GM13976 (cell line): ENCODE results near the gene LFNG.

Experiments used
- DNase-seq: peaks from one replicate; pipeline ENCODE4 v3.0.0; 2012; ENCODE audit warnings: low spot score
- CTCF ChIP-seq: IDR thresholded peaks from 2 replicates; pipeline ENCODE4 v1.5.1; 2012; ENCODE audit warnings: borderline replicate concordance, mild to moderate bottlenecking; ENCODE audit not compliant: insufficient read depth; ENCODE audit errors: extremely low read depth, missing control alignments, control extremely low read depth
- in situ Hi-C: fragments of 300-500 bp; cut with MboI; formaldehyde crosslinking; loops from one replicate; pipeline ENCODE4 v1.12.0; 2022; ENCODE audit warnings: low sequenced_read_pairs, mixed read lengths, inconsistent platforms; ENCODE audit not compliant: unreplicated experiment

The LFNG gene

GRCh38 chr7:2537981-2538851 lies 18.6 kb downstream of the LFNG start:
- in situ Hi-C loops = no loop called here
- TF ChIP-seq CTCF = no peak
- DNase-seq = no peak

DNA sequence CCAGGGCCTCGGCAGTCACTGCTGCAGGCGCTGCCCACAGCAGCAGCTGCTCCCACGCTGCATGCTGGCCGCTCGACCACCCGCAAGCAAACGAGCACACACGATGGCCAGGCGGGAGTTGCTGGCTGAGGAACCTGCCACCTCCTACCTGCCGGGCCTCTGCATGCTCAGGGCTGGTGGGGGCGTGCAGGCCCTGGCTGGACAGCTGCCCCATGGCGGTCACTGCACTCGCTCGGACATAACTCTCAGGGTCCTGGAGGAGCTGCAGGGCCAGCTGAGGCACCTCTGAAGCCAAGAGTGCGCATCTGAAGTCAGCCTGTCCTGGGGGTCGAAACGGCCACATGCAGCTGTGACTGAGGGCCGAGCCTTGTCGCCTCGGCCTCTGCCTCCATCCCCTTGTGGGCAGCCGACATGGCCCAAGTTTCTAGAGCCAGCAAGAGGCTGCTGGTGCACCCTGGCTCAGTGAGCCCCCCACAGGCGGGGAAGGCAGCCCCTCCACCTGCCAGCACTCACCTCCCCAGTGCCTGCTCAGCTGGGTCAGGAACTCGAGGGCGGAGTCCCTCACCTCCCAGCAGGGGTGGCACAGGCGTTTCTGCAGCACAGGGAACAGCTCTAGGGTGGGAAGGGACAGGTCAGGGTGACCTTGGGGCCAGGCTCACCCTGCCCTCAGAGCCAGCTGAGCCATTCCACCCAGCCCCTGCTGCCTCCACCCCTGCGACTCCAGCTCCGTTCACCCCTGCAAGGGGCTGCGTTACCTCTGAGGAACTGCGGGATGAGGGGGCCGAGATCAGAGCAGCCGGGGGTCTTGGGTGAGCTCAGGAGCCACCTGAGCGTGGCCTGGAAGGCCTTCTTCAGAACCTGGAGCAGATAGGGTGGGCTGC lies 19.7 kb downstream of the LFNG start:
- DNase-seq = no peak
- no peak for TF ChIP-seq CTCF
- in situ Hi-C loops = no loop called here

DNA sequence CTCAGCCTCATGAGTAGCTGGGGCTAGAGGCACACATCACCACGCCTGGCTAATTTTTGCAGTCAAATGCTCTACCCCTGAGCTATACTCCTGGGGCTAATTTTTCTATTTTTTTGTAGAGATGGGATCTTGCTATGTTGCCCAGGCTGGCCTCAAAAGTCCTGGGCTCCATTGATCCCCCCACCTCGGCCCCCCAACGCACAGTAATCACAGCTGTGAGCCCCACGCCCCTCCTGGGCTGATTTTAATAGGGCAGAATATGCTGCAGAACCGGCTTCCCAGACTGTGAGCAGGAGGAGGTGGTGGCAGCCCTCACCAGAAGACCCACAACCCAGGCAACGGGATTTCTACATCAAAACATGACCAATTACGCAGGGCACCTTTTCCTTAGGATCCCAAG lies 20.6 kb downstream of the LFNG start:
- in situ Hi-C loops = no loop called here
- DNase-seq = no peak
- no peak for TF ChIP-seq CTCF

DNA sequence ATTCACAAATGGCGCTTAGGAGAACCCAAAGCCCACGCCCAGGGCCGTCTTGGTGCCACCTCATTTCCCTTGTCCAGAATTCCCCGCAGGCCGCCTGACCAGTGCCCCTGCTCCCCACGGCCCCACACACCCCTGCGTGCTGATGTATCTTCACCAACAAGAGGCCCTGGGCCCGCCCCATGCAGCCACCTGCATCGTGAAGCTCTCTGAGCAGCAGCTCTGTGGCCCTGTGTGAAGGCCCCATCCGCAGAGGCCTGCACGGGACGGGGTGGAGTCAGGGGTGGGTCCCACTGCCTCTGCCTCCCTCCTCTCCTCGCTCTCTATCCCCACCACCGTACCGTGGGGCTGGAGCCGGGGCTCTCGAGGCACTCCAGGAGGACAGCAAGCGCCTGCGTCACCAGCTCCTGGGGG lies 21.1 kb downstream of the LFNG start:
- no peak for TF ChIP-seq CTCF
- DNase-seq = no peak
- in situ Hi-C loops = no loop called here

GRCh38 chr7:2541291-2542010 lies 21.9 kb downstream of the LFNG start:
- in situ Hi-C loops = no loop called here
- DNase-seq = no peak

More at GRCh38 chr7:2541291-2542010, 21.9 kb downstream of the LFNG start:
- TF ChIP-seq CTCF = no peak
